ENCODE measurements around the gene ZSWIM3.

ZSWIM3 gene

GRCh38 chr20:45833030-45833882 lies 24.2 kb upstream of the ZSWIM3 start, which contains the start of gene SNX21:
TSS of gene SNX21 (plus strand) at chr20:45833799. CDS start at chr20:45833920, 121 bp downstream.
- DNase-seq (ENCODE audit: low read depth) = no peak

GRCh38 chr20:45833883-45834796 lies 23.3 kb upstream of the ZSWIM3 start:
- DNase-seq (ENCODE audit: low read depth) = peak; percentile 17

DNA sequence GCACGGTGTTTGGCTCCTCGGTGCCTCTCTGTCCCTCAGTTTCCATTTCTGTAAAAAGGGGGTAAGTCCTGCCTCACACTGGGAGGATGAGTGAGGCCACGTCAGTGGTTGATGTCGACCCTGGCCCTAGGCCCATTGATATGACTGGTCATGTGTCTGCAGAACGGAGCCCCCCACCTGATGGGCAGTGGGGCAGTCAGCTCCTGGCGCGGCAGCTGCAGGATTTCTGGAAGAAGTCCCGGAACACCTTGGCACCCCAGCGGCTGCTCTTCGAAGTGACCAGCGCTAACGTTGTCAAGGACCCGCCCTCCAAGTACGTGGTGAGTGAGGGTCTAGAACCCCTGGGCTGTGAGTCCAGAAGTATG lies 22.6 kb upstream of the ZSWIM3 start:
- no peak for DNase-seq (ENCODE audit: low read depth)

DNA sequence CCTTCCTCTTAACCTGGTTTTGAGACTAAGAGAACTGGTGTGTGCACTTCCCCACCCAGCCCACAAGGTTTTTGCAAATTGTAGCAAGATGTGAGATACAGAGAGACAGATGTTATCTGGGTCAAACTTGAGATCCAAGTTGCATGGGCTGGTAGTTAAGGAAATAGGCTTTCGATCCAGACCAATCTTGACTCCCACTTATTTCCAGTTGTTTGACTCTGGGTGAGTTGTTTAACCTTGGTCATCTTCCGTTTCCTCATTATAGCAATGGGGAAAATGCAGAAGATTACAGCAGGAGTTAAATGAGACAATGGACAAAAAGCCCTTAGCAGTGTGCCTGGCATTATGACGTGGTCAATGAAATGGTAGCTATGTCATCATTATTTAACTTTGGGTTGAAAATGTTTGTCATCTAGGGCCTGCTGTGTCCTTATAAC lies 22.1 kb upstream of the ZSWIM3 start:
- no peak for DNase-seq (ENCODE audit: low read depth)

- no peak for DNase-seq (ENCODE audit: low read depth)
These were observed 21.6 kb upstream of the ZSWIM3 start for GRCh38 chr20:45835825-45836224.

- DNase-seq (ENCODE audit: low read depth) = no peak
These were observed 20.6 kb upstream of the ZSWIM3 start for GRCh38 chr20:45836841-45837240.

- no peak for DNase-seq (ENCODE audit: low read depth)
These were observed 16.7 kb upstream of the ZSWIM3 start for GRCh38 chr20:45840700-45841198.

DNA sequence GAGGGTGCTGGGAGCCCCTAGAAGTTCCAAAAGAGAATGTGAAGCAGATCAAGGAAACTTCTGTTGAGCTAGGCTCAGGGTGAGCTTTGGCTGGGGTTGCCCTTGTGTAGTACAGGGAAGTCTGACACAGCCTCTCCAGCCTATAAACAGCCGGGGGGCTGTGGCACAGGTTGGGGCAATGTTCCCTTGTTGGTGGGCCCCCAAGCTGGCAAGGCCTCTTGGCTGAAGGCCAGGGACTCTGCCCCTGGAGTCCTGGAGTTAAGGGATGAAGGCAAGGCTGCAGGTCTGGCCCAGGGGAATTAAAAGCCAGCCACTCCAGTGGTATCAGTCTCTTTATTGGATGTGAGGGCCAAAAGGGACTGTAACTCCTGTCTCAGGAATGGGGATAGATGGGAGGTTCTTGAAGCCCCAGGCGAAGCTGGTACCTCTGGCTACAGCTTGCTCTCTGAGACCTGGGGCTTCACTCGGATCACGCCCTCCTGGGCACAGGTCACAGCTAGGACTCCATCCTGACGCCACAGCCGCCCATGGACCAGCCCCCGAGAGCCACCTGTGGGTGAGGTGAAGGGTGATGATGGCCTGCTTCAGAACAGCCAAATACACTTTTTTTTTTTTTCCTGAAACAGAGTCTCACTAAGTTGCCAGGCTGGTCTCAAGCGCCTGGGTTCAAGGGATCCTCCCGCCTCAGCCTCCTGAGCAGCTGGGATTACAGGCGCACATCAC lies 15.8 kb upstream of the ZSWIM3 start:
- DNase-seq (ENCODE audit: low read depth) = no peak

- no peak for DNase-seq (ENCODE audit: low read depth)
These were observed 15.1 kb upstream of the ZSWIM3 start for GRCh38 chr20:45842169-45842812.

DNA sequence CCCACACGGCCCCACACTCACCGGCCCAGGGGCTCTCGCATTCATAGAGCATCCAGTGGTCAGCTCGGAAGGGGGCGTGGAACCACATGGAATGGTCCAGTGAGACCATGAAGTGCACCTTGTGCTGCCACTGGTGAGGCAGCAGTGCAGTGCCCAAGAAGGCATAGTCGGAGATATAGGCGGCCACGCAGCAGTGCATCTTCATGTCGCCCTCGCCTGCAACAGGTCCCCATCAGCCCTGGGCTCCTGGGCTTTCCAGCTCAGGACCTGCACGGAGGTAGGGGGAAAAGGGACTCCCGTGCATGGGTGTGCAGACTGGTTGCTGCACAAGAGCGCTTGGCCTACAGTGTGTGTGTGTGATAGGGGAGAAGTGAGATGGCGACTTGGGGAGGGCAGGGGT lies 13.9 kb upstream of the ZSWIM3 start:
- no peak for DNase-seq (ENCODE audit: low read depth)

DNA sequence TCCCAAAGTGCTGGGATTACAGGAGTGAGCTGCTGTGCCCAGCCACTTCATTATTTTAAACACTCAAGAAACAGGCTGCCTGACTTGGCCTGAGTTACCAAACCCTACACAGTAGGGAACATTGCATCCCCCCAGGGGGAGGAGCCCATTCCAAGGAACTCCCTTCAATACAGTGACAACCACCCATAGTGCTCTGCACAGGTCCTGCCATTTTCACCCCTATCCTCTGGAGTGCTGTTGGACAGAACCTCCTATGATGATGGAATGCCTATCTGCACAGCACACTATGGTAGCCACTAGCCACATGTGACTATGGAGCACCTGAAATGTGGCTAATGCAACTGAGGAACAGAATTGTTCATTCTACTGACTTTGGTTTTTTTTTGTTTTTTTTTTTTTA lies 12.0 kb upstream of the ZSWIM3 start:
- no peak for DNase-seq (ENCODE audit: low read depth)

- no peak for DNase-seq (ENCODE audit: low read depth)
These were observed 9.0 kb upstream of the ZSWIM3 start for GRCh38 chr20:45848421-45848820.

GRCh38 chr20:45848969-45849582 lies 8.3 kb upstream of the ZSWIM3 start:
- DNase-seq (ENCODE audit: low read depth) = no peak

- DNase-seq (ENCODE audit: low read depth) = no peak
These were observed 7.2 kb upstream of the ZSWIM3 start for GRCh38 chr20:45850238-45850637.

- no peak for DNase-seq (ENCODE audit: low read depth)
These were observed 6.5 kb upstream of the ZSWIM3 start for GRCh38 chr20:45850926-45851325.

DNA sequence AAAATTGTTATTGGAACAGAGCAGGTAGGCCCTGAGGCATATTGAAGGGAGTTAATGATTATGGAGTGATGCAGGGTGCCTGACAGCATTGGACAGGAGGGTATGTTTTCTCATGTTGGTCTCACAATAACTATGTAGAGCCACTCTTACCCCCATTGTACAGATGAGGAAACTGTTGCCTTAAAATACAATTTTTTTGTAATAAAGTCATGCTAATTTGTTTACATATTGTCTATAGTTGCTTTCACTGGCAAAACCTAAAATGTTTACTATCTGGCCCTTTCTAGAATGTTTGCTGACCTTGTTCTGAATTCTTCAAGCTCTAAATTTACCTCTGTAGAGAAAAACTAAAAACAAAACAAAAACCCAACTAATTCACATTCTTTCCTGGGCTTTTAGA lies 5.9 kb upstream of the ZSWIM3 start:
- no peak for DNase-seq (ENCODE audit: low read depth)

- DNase-seq (ENCODE audit: low read depth) = no peak
These were observed 5.1 kb upstream of the ZSWIM3 start for GRCh38 chr20:45852326-45852725.

- DNase-seq (ENCODE audit: low read depth) = no peak
These were observed 3.9 kb upstream of the ZSWIM3 start for GRCh38 chr20:45853484-45853883.

- no peak for DNase-seq (ENCODE audit: low read depth)
These were observed 435 bp downstream of the ZSWIM3 start for GRCh38 chr20:45857882-45858216.

DNA sequence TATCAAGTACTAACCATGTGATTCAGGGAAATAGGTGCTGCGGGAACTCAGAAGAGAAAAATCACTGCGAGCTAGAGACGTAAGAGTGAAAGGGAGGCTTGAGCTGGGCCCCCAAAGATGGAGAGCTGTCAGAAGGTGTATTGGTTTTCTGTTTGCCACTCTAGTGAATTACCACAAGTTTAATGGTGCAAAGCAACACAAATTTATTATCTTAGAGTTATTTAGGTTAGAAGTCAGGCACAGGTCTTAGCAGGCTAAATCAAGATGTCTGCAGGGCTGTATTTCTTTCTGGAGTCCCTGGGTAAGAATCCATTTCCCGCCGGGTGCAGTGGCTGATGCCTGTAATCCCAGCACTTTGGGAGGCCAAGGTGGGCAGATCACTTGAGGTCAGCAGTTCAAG lies 2.5 kb downstream of the ZSWIM3 start:
- DNase-seq (ENCODE audit: low read depth) = no peak

GRCh38 chr20:45860560-45861220 lies 3.3 kb downstream of the ZSWIM3 start:
- no peak for DNase-seq (ENCODE audit: low read depth)

All from activated T-helper 9 cell treated with anti-CD3 and anti-CD28 coated beads, Interleukin-2, amount 50 U/mL, for 16 hours (primary cell).